B cell (primary cell): Measurements from ENCODE around the gene CHAF1A.

ENCODE experiments used
- EZH2 ChIP-seq: IDR thresholded peaks from 2 replicates; pipeline ENCODE4 v1.6.1; 2012; ENCODE audit warnings: borderline replicate concordance, low read depth, mild to moderate bottlenecking, moderate library complexity, low read length; ENCODE audit not compliant: insufficient read depth, poor library complexity, severe bottlenecking
- TF ChIP-seq, protein P1 (sequence below): fragments of 200-600 bp; IDR thresholded peaks from one replicate; pipeline ENCODE4 v1.8.0; 2022; ENCODE audit warnings: antibody characterized with exemption, mild to moderate bottlenecking

DNA sequence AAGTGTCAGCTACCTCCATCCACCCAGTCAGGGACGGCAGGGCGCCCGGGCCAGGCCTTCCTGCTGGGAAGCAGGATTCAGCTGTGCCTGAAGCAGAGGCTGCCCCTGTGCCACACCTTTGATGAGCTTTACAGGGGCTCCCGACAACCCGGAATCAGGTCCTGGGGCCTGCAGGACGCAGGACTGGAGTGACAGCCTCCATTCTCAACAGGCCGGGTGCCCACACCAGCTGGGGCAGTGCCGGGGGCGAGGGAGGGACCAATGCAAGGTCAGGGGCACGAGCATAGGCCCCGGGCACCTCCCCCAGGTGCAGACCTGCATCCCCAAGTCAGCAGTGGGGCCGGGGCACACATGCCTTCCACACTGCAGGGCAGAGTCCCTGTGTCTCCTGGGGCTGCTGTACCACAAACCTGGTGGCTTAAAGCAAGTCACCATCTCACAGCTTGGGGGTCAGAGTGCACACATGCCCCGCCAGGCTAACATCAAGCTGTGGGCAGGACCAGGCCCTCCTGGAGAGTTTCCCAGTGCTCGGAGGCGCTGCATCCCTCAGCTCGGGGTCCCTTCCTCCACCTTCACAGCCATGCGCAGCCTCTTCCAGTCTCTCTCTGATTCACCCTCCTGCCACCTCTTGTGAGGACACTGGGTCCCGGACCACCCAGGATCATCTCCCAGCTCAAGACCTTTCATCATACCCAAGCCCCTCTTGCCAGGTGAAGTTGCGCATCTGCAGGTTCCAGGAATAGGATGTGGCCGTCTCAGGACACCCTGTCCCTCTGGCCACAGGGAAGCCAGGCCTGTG lies 41.7 kb downstream of the CHAF1A start:
- TF ChIP-seq, protein P1, sequence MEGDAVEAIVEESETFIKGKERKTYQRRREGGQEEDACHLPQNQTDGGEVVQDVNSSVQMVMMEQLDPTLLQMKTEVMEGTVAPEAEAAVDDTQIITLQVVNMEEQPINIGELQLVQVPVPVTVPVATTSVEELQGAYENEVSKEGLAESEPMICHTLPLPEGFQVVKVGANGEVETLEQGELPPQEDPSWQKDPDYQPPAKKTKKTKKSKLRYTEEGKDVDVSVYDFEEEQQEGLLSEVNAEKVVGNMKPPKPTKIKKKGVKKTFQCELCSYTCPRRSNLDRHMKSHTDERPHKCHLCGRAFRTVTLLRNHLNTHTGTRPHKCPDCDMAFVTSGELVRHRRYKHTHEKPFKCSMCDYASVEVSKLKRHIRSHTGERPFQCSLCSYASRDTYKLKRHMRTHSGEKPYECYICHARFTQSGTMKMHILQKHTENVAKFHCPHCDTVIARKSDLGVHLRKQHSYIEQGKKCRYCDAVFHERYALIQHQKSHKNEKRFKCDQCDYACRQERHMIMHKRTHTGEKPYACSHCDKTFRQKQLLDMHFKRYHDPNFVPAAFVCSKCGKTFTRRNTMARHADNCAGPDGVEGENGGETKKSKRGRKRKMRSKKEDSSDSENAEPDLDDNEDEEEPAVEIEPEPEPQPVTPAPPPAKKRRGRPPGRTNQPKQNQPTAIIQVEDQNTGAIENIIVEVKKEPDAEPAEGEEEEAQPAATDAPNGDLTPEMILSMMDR: no peak
- no peak for TF ChIP-seq EZH2
